GM13977 (cell line): ENCODE results near the gene IL22RA2.
"Not testable (repeated sequence)": the region's sequence is repeated elsewhere in the genome, so short reads cannot be mapped to it uniquely, and the experiment has no call there.

Source experiments
- DNase-seq: peaks from one replicate; pipeline ENCODE4 v3.0.0; 2012; ENCODE audit warnings: low spot score
- in situ Hi-C: fragments of 300-500 bp; cut with MboI; formaldehyde crosslinking; loops from one replicate; pipeline ENCODE4 v1.12.0; 2022; ENCODE audit warnings: low sequenced_read_pairs, low pct_unique_long_range_greater_than_20kb, mixed read lengths, inconsistent platforms; ENCODE audit not compliant: unreplicated experiment
- TF ChIP-seq, protein P1 (sequence below): IDR thresholded peaks from 2 replicates; pipeline ENCODE4 v1.5.1; 2012; ENCODE audit warnings: mild to moderate bottlenecking, control low read depth; ENCODE audit not compliant: insufficient read depth; ENCODE audit errors: extremely low read depth, missing control alignments

IL22RA2 gene

GRCh38 chr6:137115658-137116057 lies 57.8 kb downstream of the IL22RA2 start:
- TF ChIP-seq, protein P1, sequence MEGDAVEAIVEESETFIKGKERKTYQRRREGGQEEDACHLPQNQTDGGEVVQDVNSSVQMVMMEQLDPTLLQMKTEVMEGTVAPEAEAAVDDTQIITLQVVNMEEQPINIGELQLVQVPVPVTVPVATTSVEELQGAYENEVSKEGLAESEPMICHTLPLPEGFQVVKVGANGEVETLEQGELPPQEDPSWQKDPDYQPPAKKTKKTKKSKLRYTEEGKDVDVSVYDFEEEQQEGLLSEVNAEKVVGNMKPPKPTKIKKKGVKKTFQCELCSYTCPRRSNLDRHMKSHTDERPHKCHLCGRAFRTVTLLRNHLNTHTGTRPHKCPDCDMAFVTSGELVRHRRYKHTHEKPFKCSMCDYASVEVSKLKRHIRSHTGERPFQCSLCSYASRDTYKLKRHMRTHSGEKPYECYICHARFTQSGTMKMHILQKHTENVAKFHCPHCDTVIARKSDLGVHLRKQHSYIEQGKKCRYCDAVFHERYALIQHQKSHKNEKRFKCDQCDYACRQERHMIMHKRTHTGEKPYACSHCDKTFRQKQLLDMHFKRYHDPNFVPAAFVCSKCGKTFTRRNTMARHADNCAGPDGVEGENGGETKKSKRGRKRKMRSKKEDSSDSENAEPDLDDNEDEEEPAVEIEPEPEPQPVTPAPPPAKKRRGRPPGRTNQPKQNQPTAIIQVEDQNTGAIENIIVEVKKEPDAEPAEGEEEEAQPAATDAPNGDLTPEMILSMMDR: no peak
- in situ Hi-C loops: no loop called here
- no peak for DNase-seq

GRCh38 chr6:137112067-137112355 lies 61.4 kb downstream of the IL22RA2 start:
- TF ChIP-seq, protein P1: no peak
- in situ Hi-C loops: no loop called here
- DNase-seq: no peak

- TF ChIP-seq, protein P1: no peak
- in situ Hi-C loops: no loop called here
- no peak for DNase-seq
Measured at GRCh38 chr6:137111296-137112066, 62.0 kb downstream of the IL22RA2 start.

- TF ChIP-seq, protein P1: no peak
- in situ Hi-C loops: no loop called here
- DNase-seq: no peak
Measured at GRCh38 chr6:137107767-137108105, 65.7 kb downstream of the IL22RA2 start.

DNA sequence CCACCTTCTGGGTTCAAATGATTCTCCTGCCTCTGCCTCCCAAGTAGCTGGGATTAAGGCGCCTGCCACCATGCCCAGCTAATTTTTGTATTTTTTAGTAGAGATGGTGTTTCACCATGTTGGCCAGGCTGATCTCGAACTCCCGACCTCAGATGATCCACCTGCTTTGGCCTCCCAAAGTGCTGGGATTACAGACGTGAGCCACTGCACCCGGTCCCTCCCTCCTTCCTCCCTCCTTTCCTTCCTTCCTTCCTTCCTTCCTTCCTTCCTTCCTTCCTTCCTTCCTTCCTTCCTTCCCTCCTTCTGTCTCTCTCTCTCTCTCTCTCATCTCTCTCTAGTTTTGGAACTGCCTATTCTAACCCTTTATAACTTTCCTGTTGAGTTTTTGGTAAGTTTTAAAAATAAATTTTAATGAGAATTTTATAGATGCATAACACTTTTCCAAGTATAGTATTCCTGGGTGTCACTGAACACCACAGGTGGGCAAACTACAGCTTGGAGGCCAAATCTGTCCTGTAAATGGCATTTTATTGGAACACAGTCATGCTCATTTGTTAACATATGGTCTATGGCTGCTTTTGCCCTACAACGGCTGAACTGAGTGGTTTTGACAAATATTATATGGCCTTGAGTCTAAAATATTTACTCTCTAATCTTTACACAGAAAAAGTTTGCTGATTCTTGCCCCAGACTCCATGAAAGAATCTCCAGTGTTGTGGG lies 66.2 kb downstream of the IL22RA2 start:
- DNase-seq, in situ Hi-C loops: not testable (repeated sequence)

GRCh38 chr6:137106183-137106582 lies 67.3 kb downstream of the IL22RA2 start:
- no peak for DNase-seq
- TF ChIP-seq, protein P1: no peak
- in situ Hi-C loops: no loop called here

GRCh38 chr6:137105375-137105774 lies 68.1 kb downstream of the IL22RA2 start:
- TF ChIP-seq, protein P1: no peak
- DNase-seq: no peak
- in situ Hi-C loops: no loop called here
